PFSK-1 (cell line): Measurements from ENCODE around the gene AOPEP.

Experiments used
- FOXP2 ChIP-seq: optimal IDR thresholded peaks from 2 replicates; pipeline ENCODE3; 2011; ENCODE audit warnings: borderline replicate concordance, control low read depth, inconsistent platforms; ENCODE audit not compliant: insufficient read depth; ENCODE audit errors: extremely low read length, extremely low read depth
- POLR2AphosphoS5 ChIP-seq: IDR thresholded peaks from 2 replicates; pipeline ENCODE4 v1.6.1; 2012; ENCODE audit warnings: low read depth, mild to moderate bottlenecking, control low read depth, low read length, moderate library complexity
- REST ChIP-seq, 2 experiments: IDR thresholded peaks; 2 replicates each; pipeline versions ENCODE4 v1.6.1 to v1.8.0; 2011 to 2012; ENCODE audit warnings: low read depth in 2 of 2, low read length in 2 of 2, control low read depth in 1 of 2, inconsistent platforms in 1 of 2, mild to moderate bottlenecking in 1 of 2, moderate library complexity in 1 of 2; ENCODE audit not compliant: insufficient read depth in 1 of 2
- SIN3A ChIP-seq: IDR thresholded peaks from 2 replicates; pipeline ENCODE4 v1.6.1; 2012; ENCODE audit warnings: mild to moderate bottlenecking, low read length, moderate library complexity, borderline replicate concordance; ENCODE audit not compliant: insufficient read depth
- TAF1 ChIP-seq: IDR thresholded peaks from 2 replicates; pipeline ENCODE4 v1.6.1; 2012; ENCODE audit warnings: low read length, control low read depth, borderline replicate concordance; ENCODE audit not compliant: insufficient read depth

The AOPEP gene

GRCh38 chr9:95135756-95136155 lies 409.3 kb downstream of the AOPEP start:
- TF ChIP-seq SIN3A (no peak), FOXP2 (no peak), POLR2AphosphoS5 (no peak), REST (IDR thresholded peaks at IDR 0.05; ENCODE audit: insufficient read depth in 1 of 2, low read depth in 2 of 2, low read length in 2 of 2) (no peak), TAF1 (no peak)
